HUES48 (cell line): ENCODE results near the gene SDE2.

Source experiments
- H3K27ac ChIP-seq: one replicate; pipeline ENCODE4 v1.7.0; 2013; ENCODE audit warnings: low read depth, low read length, inconsistent platforms
- H3K27me3 ChIP-seq: 2 replicates; pipeline ENCODE4 v1.6.1; 2013; ENCODE audit warnings: mild to moderate bottlenecking, low read length; ENCODE audit not compliant: control insufficient read depth, insufficient read depth
- H3K36me3 ChIP-seq: 2 replicates; pipeline ENCODE4 v1.6.1; 2013; ENCODE audit warnings: low read length; ENCODE audit not compliant: control insufficient read depth, insufficient read depth
- H3K4me1 ChIP-seq: 2 replicates; pipeline ENCODE4 v1.6.1; 2013; ENCODE audit warnings: mild to moderate bottlenecking, low read length; ENCODE audit not compliant: control insufficient read depth, insufficient read depth
- H3K4me3 ChIP-seq: 2 replicates; pipeline ENCODE4 v1.5.1; 2013; ENCODE audit warnings: mild to moderate bottlenecking, low read depth, low read length
- H3K9ac ChIP-seq: 2 replicates; pipeline ENCODE4 v1.6.1; 2013; ENCODE audit warnings: mild to moderate bottlenecking, low read depth, low read length, moderate library complexity
- H3K9me3 ChIP-seq: 2 replicates; pipeline ENCODE4 v1.6.1; 2013; ENCODE audit warnings: low read length; ENCODE audit not compliant: control insufficient read depth, insufficient read depth

SDE2 gene

DNA sequence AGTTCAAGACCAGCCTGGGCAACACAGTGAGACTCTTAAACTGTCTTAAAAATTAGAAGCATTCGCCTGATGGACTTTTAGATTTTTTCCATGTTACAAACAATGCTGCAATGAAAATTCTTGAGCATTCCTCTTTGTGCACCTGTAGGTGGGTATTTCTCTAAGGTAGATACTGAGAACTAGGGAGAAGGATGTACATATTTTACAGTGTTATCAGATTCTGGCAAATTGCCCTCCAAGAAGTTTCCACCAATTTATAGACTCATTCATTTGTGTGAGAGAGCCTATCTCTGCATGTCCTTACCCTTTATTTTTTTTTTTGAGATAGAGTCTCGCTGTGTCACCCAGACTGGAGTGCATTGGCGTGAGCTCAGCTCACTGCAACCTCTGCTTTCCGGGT lies 45.8 kb downstream of the SDE2 start:
- Histone ChIP-seq H3K36me3 (no peaks in the 10 kb centered on the region), H3K9me3 (no peaks in the 10 kb centered on the region), H3K4me1 (peaks cover 16% of the 10 kb centered on the region), H3K27me3 (no peaks in the 10 kb centered on the region), H3K4me3 (no peak overlapping the region), H3K9ac (no peak overlapping the region), H3K27ac (no peak overlapping the region)

DNA sequence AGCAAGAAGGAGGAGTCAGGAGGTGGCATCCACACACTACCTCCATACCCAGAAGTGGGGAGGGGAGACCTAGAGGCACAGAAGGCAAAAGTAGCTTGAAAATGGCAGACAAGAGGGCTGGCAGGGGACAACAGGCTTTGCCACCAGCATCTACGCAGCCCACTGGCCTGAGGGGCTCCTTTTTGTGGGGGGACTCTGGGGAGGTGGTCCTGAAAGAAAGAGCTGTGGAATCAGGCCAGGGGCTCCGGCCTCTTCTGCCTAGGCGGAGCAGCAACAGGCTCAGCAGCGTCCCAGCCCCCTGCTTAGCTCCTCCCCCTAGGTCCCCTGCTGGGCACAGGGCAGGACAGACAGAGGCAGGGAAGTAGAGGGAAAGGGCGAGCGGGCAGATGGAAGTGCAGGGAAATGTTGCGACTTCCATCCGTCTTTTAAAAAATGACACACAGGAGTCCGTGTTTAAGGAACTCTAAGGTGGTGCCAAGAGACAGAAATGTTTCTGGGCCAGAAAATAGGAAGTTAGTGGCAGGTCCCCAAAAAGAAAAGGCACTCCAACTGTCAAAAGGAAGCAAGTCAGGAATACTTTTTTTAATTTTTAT lies 48.1 kb downstream of the SDE2 start:
- peaks cover 30% of the 10 kb centered on the region for H3K4me1 ChIP-seq
- no peak overlapping the region for H3K27ac ChIP-seq
- no peaks in the 10 kb centered on the region for H3K9me3 ChIP-seq
- no peak overlapping the region for H3K9ac ChIP-seq
- 0 out of 2 replicates have a peak overlapping the region, but pooled peaks have one; percentile 23 for H3K4me3 ChIP-seq
- H3K27me3 ChIP-seq: peaks cover 5% of the 10 kb centered on the region; the same call in 1 of the 2 replicates
- no peaks in the 10 kb centered on the region for H3K36me3 ChIP-seq

DNA sequence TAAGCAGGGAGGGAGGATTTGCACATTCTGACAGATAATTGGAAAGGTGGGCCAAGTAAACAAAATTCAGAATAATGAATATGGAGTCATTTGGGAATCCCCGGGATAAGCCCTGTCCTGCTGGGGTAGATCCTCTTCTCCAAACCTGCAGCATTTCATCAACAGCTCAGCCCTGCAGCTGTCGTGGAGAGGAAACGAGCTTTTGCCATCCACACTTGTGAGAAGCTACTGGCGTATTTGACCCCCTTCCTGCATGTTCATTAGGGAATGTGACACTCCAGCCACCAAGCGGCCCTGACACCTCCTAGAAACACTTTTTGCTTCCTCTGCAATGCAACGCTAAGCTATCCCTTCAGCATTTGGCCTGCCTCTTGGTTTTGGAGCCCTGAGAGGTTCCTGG lies 50.1 kb downstream of the SDE2 start:
- H3K9ac ChIP-seq: no peak overlapping the region
- H3K4me1 ChIP-seq: peaks cover 49% of the 10 kb centered on the region
- no peak overlapping the region for H3K4me3 ChIP-seq
- H3K27me3 ChIP-seq: peaks cover 5% of the 10 kb centered on the region; the same call in 1 of the 2 replicates
- no peaks in the 10 kb centered on the region for H3K9me3 ChIP-seq
- no peaks in the 10 kb centered on the region for H3K36me3 ChIP-seq
- H3K27ac ChIP-seq: peak overlapping the region; percentile 46

DNA sequence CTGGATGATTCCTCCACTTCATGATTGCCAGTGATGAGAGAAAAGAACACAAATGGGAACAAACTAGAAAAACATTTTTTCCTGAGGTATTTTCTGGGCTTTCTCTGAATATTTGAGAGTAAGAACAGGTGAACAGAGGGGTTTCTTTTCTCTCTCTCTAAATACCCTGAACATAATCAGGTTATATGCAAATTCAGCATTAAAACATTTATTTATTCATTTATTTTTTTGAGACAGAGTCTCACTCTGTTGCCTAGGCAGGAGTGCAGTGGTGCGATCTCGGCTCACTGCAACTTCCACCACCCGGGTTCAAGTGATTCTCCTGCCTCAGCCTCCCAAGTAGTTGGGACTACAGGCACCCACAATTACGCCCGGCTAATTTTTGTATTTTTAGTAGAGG lies 52.3 kb downstream of the SDE2 start:
- Histone ChIP-seq H3K4me3 (no peak overlapping the region), H3K9ac (no peak overlapping the region), H3K36me3 (no peaks in the 10 kb centered on the region), H3K9me3 (no peaks in the 10 kb centered on the region), H3K27me3 (peaks cover 5% of the 10 kb centered on the region; the same call in 1 of the 2 replicates), H3K27ac (peak overlapping the region; percentile 96), H3K4me1 (peaks cover 59% of the 10 kb centered on the region)

DNA sequence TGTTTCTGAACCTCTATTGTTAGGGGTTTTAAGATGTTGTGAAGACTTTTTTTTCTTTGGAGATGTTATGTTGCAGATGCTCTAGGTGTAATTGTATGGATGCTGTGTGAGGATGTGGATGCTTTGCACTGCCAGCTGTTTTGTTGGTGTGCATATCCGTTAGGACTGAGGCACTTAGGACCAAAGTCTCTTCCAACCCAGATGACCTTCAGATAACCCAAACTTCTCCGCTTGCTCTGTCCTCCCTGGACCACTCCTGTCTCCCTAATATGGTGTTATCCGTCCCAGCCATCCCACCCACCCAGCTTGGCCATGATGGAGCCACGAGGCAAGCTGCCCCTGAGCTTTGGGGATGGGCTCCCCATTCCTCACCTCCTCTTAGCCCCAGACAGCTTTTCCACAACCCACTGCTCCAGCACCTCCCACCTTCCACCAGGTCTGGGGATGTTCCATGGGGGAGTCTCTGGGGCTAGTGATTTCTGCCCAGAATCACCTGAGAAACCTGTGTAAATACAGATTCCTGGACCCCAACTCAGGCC lies 53.0 kb downstream of the SDE2 start:
- Histone ChIP-seq H3K27ac (peak overlapping the region; percentile 96), H3K4me3 (no peak overlapping the region), H3K9me3 (no peaks in the 10 kb centered on the region), H3K9ac (0 out of 2 replicates have a peak overlapping the region, but pooled peaks have one; percentile 4), H3K36me3 (no peaks in the 10 kb centered on the region), H3K27me3 (peaks cover 5% of the 10 kb centered on the region; the same call in 1 of the 2 replicates), H3K4me1 (peaks cover 65% of the 10 kb centered on the region)

DNA sequence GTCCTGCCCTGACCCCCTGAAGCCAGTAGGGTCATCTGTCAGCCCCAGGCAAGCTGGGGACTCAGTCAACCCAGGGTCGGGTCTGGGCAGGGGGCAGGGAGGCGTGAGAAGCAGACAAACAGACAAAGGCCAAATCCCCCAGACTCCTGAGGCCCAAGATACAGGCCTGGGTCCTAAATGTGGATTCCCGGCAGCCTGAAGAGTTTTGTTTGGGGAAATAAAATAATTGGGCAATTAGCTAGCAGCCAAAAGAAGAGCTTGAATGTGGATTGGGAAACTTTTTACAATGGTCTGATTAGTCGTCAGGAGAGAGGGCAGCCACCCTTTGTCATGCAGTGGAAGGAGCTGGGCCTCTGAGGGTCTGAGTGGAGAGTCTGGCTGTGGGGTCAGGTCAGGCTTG lies 53.6 kb downstream of the SDE2 start:
- Histone ChIP-seq H3K36me3 (no peaks in the 10 kb centered on the region), H3K4me3 (0 out of 2 replicates have a peak overlapping the region, but pooled peaks have one; percentile 12), H3K9ac (peak overlapping the region; percentile 53; the same call in 1 of the 2 replicates), H3K9me3 (no peaks in the 10 kb centered on the region), H3K27ac (peak overlapping the region; percentile 96), H3K4me1 (peaks cover 61% of the 10 kb centered on the region), H3K27me3 (peaks cover 5% of the 10 kb centered on the region; the same call in 1 of the 2 replicates)

DNA sequence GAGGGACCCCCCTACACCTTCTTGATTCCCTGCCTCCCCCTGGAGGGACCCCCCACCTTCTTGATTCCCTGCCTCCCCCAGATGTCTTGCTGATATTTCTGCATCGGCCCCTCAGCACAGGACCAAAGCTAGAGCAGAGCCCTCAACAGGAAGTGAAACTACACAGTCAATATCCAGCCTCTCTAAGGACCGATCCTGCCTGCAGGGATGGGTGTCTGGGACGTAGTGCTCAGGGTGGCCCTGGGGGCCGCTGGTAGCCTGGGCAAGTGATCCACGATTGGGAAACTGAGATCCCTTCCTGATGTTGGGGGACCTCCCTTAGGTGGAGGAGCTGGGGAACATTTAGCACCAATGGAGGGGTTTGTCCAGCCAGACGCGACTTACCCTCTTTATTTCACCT lies 54.2 kb downstream of the SDE2 start:
- Histone ChIP-seq H3K9ac (peak overlapping the region; percentile 53; the same call in 1 of the 2 replicates), H3K9me3 (no peaks in the 10 kb centered on the region), H3K27ac (peak overlapping the region; percentile 96), H3K36me3 (no peaks in the 10 kb centered on the region), H3K27me3 (peaks cover 5% of the 10 kb centered on the region; the same call in 1 of the 2 replicates), H3K4me1 (peaks cover 62% of the 10 kb centered on the region), H3K4me3 (0 out of 2 replicates have a peak overlapping the region, but pooled peaks have one; percentile 12)

DNA sequence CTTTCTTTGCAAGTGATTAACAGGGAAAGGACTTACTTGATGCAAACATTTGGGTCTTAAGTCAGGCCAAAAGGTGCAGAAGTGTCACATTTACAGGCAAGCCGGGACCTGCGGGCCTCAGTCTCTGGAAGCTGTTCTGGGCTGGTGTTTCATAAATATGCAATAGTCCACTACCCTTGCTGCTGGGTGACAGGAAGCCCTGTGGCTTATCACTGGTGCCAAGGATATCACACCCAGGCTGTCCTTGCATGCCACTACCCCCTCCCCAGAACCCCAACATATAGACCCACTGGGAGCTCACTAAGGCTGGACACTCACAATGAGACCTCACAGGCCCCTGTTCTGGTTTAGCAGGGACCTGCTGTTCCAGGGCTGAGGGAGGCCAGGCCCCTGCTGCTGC lies 54.8 kb downstream of the SDE2 start:
- peak overlapping the region; percentile 96 for H3K27ac ChIP-seq
- H3K27me3 ChIP-seq: peaks cover 5% of the 10 kb centered on the region; the same call in 1 of the 2 replicates
- H3K9ac ChIP-seq: no peak overlapping the region
- H3K36me3 ChIP-seq: no peaks in the 10 kb centered on the region
- H3K9me3 ChIP-seq: no peaks in the 10 kb centered on the region
- peaks cover 62% of the 10 kb centered on the region for H3K4me1 ChIP-seq
- no peak overlapping the region for H3K4me3 ChIP-seq

DNA sequence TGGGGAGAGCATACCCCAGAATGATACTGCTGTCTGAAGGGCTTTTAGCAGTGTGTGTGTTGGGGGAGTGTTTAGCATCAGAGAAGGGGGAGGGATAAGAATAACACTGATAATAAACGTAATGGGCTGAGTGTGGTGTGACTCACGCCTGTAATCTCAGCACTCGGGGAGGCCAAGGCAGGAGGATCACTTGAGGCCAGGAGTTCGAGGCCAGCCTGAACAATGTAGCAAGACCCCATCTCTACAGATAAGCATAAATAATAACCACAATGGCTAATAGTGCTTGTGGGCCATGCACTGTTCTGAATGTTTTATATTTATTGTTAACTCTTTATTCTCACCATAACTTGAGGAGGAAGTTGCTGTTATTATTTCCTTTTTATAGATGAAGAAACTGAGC lies 55.6 kb downstream of the SDE2 start:
- peaks cover 54% of the 10 kb centered on the region for H3K4me1 ChIP-seq
- H3K4me3 ChIP-seq: no peak overlapping the region
- H3K9ac ChIP-seq: no peak overlapping the region
- no peaks in the 10 kb centered on the region for H3K36me3 ChIP-seq
- peaks cover 5% of the 10 kb centered on the region; the same call in 1 of the 2 replicates for H3K27me3 ChIP-seq
- no peak overlapping the region for H3K27ac ChIP-seq
- no peaks in the 10 kb centered on the region for H3K9me3 ChIP-seq

DNA sequence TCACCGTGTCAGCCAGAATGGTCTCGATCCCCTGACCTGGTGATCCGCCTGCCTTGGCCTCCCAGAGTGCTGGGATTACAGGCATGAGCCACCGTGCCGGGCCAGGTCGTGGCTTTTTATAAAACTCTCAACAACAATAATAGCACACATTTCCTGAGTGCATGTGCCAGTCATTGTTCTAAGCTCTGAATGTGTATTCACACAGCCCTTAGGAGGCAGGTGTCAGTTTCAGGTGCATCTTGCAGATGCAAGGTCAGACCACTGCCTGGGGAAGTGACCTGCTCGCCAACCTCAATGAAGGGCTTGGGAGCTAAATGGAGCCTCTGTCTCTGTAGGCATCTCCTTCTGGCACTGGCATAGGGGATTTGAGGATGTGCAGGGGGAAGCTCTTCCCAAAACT lies 56.6 kb downstream of the SDE2 start:
- H3K9me3 ChIP-seq: no peaks in the 10 kb centered on the region
- no peak overlapping the region for H3K4me3 ChIP-seq
- peaks cover under 1% of the 10 kb centered on the region; the same call in 1 of the 2 replicates for H3K27me3 ChIP-seq
- no peaks in the 10 kb centered on the region for H3K36me3 ChIP-seq
- no peak overlapping the region for H3K9ac ChIP-seq
- peaks cover 49% of the 10 kb centered on the region for H3K4me1 ChIP-seq
- H3K27ac ChIP-seq: no peak overlapping the region

DNA sequence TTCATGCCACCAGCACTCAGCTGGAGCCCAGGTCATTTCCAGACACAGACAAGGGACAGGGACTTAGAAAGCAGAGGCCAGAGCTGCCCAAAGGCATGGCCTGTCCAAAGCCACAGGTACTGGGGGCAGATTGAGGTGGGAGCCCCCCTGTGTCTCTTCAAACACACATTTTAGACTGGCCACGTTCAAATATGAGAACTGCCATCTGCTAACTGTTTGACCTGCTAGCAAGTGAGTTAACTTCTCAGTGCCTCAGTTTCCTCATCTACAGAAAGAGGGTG lies 57.3 kb downstream of the SDE2 start:
- Histone ChIP-seq H3K4me3 (no peak overlapping the region), H3K27ac (no peak overlapping the region), H3K27me3 (no peaks in the 10 kb centered on the region; the same call in 1 of the 2 replicates), H3K36me3 (peaks cover 5% of the 10 kb centered on the region; the same call in 1 of the 2 replicates), H3K4me1 (peaks cover 48% of the 10 kb centered on the region), H3K9ac (no peak overlapping the region), H3K9me3 (no peaks in the 10 kb centered on the region)
